ENCODE measurements around the gene PSME3IP1.

PSME3IP1 gene

GRCh38 chr16:57155702-57156350 lies 30.0 kb downstream of the PSME3IP1 start:
- TF ChIP-seq Cebpa-rat (IDR thresholded peaks at IDR 0.05), result no peak
- Histone ChIP-seq H3K27ac (no peak overlapping the region), H3K4me2 (no peak overlapping the region), H3K27me3 (no peaks in the 10 kb centered on the region), H3K9me3 (no peaks in the 10 kb centered on the region), H3K36me3 (peaks cover 84% of the 10 kb centered on the region), H3K9ac (no peak overlapping the region), H3K4me3 (no peak overlapping the region), H4K20me1 (no peaks in the 10 kb centered on the region), H3K4me1 (peaks cover 37% of the 10 kb centered on the region)

GRCh38 chr16:57153841-57154240 lies 32.0 kb downstream of the PSME3IP1 start:
- no peak overlapping the region for H3K4me3 ChIP-seq
- H4K20me1 ChIP-seq, result no peaks in the 10 kb centered on the region
- H3K27ac ChIP-seq, result 0 out of 2 replicates have a peak overlapping the region, but pooled peaks have one; percentile 91
- H3K9me3 ChIP-seq, result no peaks in the 10 kb centered on the region
- peaks cover 77% of the 10 kb centered on the region for H3K36me3 ChIP-seq
- no peak overlapping the region for H3K4me2 ChIP-seq
- no peaks in the 10 kb centered on the region for H3K27me3 ChIP-seq
- TF ChIP-seq Cebpa-rat (IDR thresholded peaks at IDR 0.05), result no peak
- H3K9ac ChIP-seq, result no peak overlapping the region
- H3K4me1 ChIP-seq, result peaks cover 51% of the 10 kb centered on the region

- H3K9ac ChIP-seq, result peak overlapping the region; percentile 62
- H3K4me1 ChIP-seq, result peaks cover 65% of the 10 kb centered on the region
- peaks cover 67% of the 10 kb centered on the region for H3K36me3 ChIP-seq
- TF ChIP-seq Cebpa-rat (IDR thresholded peaks at IDR 0.05), result peak; percentile 95
- no peaks in the 10 kb centered on the region for H3K27me3 ChIP-seq
- peak overlapping the region; percentile 91 for H3K27ac ChIP-seq
- H3K4me3 ChIP-seq, result no peak overlapping the region
- H4K20me1 ChIP-seq, result no peaks in the 10 kb centered on the region
- no peaks in the 10 kb centered on the region for H3K9me3 ChIP-seq
- H3K4me2 ChIP-seq, result peak overlapping the region; percentile 73
Measured at GRCh38 chr16:57152096-57153093, 33.4 kb downstream of the PSME3IP1 start.

- Histone ChIP-seq H3K27me3 (no peaks in the 10 kb centered on the region), H3K36me3 (peaks cover 57% of the 10 kb centered on the region), H4K20me1 (no peaks in the 10 kb centered on the region), H3K9ac (peak overlapping the region; percentile 62), H3K4me2 (peak overlapping the region; percentile 73), H3K4me3 (no peak overlapping the region; the same call in 1 of the 2 replicates), H3K27ac (peak overlapping the region; percentile 91), H3K9me3 (no peaks in the 10 kb centered on the region), H3K4me1 (peaks cover 75% of the 10 kb centered on the region)
- no peak for TF ChIP-seq Cebpa-rat (IDR thresholded peaks at IDR 0.05)
Measured at GRCh38 chr16:57151369-57151768, 34.5 kb downstream of the PSME3IP1 start.

- H3K27me3 ChIP-seq, result no peaks in the 10 kb centered on the region
- H3K4me2 ChIP-seq, result peak overlapping the region; percentile 73
- no peaks in the 10 kb centered on the region for H4K20me1 ChIP-seq
- peak overlapping the region; percentile 91 for H3K27ac ChIP-seq
- no peak overlapping the region; the same call in 1 of the 2 replicates for H3K4me3 ChIP-seq
- TF ChIP-seq Cebpa-rat (IDR thresholded peaks at IDR 0.05), result no peak
- H3K9ac ChIP-seq, result peak overlapping the region; percentile 62; the same call in 1 of the 2 replicates
- peaks cover 56% of the 10 kb centered on the region for H3K36me3 ChIP-seq
- H3K9me3 ChIP-seq, result no peaks in the 10 kb centered on the region
- peaks cover 81% of the 10 kb centered on the region for H3K4me1 ChIP-seq
Measured at GRCh38 chr16:57150682-57151330, 35.0 kb downstream of the PSME3IP1 start.

- Histone ChIP-seq H3K4me2 (peak overlapping the region; percentile 73), H3K4me3 (no peak overlapping the region), H3K4me1 (peaks cover 95% of the 10 kb centered on the region), H3K27ac (peak overlapping the region; percentile 91), H3K9ac (peak overlapping the region; percentile 71; the same call in 1 of the 2 replicates), H3K9me3 (no peaks in the 10 kb centered on the region), H4K20me1 (no peaks in the 10 kb centered on the region), H3K36me3 (peaks cover 44% of the 10 kb centered on the region), H3K27me3 (no peaks in the 10 kb centered on the region)
- TF ChIP-seq Cebpa-rat (IDR thresholded peaks at IDR 0.05), result no peak
Measured at GRCh38 chr16:57149391-57149790, 36.4 kb downstream of the PSME3IP1 start.

GRCh38 chr16:57148481-57148880 lies 37.4 kb downstream of the PSME3IP1 start:
- no peak for TF ChIP-seq Cebpa-rat (IDR thresholded peaks at IDR 0.05)
- Histone ChIP-seq H3K9me3 (no peaks in the 10 kb centered on the region), H3K9ac (peak overlapping the region; percentile 71), H4K20me1 (no peaks in the 10 kb centered on the region), H3K27me3 (no peaks in the 10 kb centered on the region), H3K36me3 (peaks cover 37% of the 10 kb centered on the region), H3K27ac (peak overlapping the region; percentile 91), H3K4me2 (peak overlapping the region; percentile 73), H3K4me1 (peaks cover 100% of the 10 kb centered on the region), H3K4me3 (no peak overlapping the region; the same call in 1 of the 2 replicates)

- Histone ChIP-seq H3K36me3 (peaks cover 32% of the 10 kb centered on the region), H3K9me3 (no peaks in the 10 kb centered on the region), H3K4me2 (peak overlapping the region; percentile 73), H3K27me3 (no peaks in the 10 kb centered on the region), H3K27ac (peak overlapping the region; percentile 91), H4K20me1 (no peaks in the 10 kb centered on the region), H3K4me1 (peaks cover 100% of the 10 kb centered on the region), H3K4me3 (peak overlapping the region; percentile 45), H3K9ac (peak overlapping the region; percentile 71)
- no peak for TF ChIP-seq Cebpa-rat (IDR thresholded peaks at IDR 0.05)
Measured at GRCh38 chr16:57147381-57148221, 38.2 kb downstream of the PSME3IP1 start.

- Histone ChIP-seq H3K4me2 (peak overlapping the region; percentile 73), H3K36me3 (peaks cover 29% of the 10 kb centered on the region), H3K4me1 (peaks cover 100% of the 10 kb centered on the region), H3K9ac (peak overlapping the region; percentile 71), H3K9me3 (no peaks in the 10 kb centered on the region), H3K27ac (peak overlapping the region; percentile 91), H3K27me3 (no peaks in the 10 kb centered on the region), H4K20me1 (no peaks in the 10 kb centered on the region), H3K4me3 (peak overlapping the region; percentile 45; the same call in 1 of the 2 replicates)
- no peak for TF ChIP-seq Cebpa-rat (IDR thresholded peaks at IDR 0.05)
Measured at GRCh38 chr16:57146735-57147134, 39.1 kb downstream of the PSME3IP1 start.

Measured in BLaER1 (cell line).